ENCODE results near the gene SLC22A15. TPM values are rescaled to one million over a fixed set of nuclear protein-coding genes. Genes with fewer than 3 reads are reported as not detected.

SLC22A15 gene
- total RNA-seq, 4 donors from 2014 or later = 1.8 to 2.8 (median 2.3) TPM

- no peaks in the 10 kb centered on the region for H3K27me3 ChIP-seq
- no peak overlapping the region for H3K27ac ChIP-seq (replicated peaks in 1 of 4)
- no peak overlapping the region for H3K4me3 ChIP-seq
- TF ChIP-seq POLR2AphosphoS5 (IDR thresholded peaks at IDR 0.05) (no peak), POLR2A (IDR thresholded peaks at IDR 0.05; ENCODE audit: low read depth) (no peak), EP300 (IDR thresholded peaks at IDR 0.05) (no peak)
- TF ChIP-seq, protein P1, sequence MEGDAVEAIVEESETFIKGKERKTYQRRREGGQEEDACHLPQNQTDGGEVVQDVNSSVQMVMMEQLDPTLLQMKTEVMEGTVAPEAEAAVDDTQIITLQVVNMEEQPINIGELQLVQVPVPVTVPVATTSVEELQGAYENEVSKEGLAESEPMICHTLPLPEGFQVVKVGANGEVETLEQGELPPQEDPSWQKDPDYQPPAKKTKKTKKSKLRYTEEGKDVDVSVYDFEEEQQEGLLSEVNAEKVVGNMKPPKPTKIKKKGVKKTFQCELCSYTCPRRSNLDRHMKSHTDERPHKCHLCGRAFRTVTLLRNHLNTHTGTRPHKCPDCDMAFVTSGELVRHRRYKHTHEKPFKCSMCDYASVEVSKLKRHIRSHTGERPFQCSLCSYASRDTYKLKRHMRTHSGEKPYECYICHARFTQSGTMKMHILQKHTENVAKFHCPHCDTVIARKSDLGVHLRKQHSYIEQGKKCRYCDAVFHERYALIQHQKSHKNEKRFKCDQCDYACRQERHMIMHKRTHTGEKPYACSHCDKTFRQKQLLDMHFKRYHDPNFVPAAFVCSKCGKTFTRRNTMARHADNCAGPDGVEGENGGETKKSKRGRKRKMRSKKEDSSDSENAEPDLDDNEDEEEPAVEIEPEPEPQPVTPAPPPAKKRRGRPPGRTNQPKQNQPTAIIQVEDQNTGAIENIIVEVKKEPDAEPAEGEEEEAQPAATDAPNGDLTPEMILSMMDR (IDR thresholded peaks at IDR 0.05) = no peak
- no peaks in the 10 kb centered on the region for H3K36me3 ChIP-seq
- 79% methylated on average over 6 of the region's 6 CpGs for WGBS
- H3K4me1 ChIP-seq = no peaks in the 10 kb centered on the region
- intact Hi-C loops (cut with DNase I) = no loop called here
- no peak for DNase-seq (ENCODE audit: extremely low spot score)
- H3K9me3 ChIP-seq = no peaks in the 10 kb centered on the region
Observed at GRCh38 chr1:115939455-115939854, 36.9 kb upstream of the SLC22A15 start.

GRCh38 chr1:115946116-115946515 is 30.2 kb upstream of the SLC22A15 start:
- H3K9me3 ChIP-seq = no peaks in the 10 kb centered on the region
- intact Hi-C loops (cut with DNase I) = no loop called here
- H3K27me3 ChIP-seq = peaks cover 0 to 4% (median 0%) of the 10 kb centered on the region in 4 donors
- no peaks in the 10 kb centered on the region for H3K4me1 ChIP-seq
- 76% methylated on average over 3 of the region's 3 CpGs for WGBS
- no peak overlapping the region for H3K4me3 ChIP-seq
- no peak for DNase-seq (ENCODE audit: extremely low spot score)
- H3K27ac ChIP-seq (replicated peaks in 1 of 4) = no peak overlapping the region
- no peak for TF ChIP-seq POLR2A (IDR thresholded peaks at IDR 0.05; ENCODE audit: low read depth)
- TF ChIP-seq POLR2AphosphoS5 (IDR thresholded peaks at IDR 0.05) = no peak
- TF ChIP-seq, protein P1 (IDR thresholded peaks at IDR 0.05) = no peak
- TF ChIP-seq EP300 (IDR thresholded peaks at IDR 0.05) = no peak
- H3K36me3 ChIP-seq = no peaks in the 10 kb centered on the region

- intact Hi-C loops (cut with DNase I) = no loop called here
- TF ChIP-seq EP300 (IDR thresholded peaks at IDR 0.05) (no peak), POLR2AphosphoS5 (IDR thresholded peaks at IDR 0.05) (no peak), POLR2A (IDR thresholded peaks at IDR 0.05; ENCODE audit: low read depth) (no peak)
- TF ChIP-seq, protein P1 (IDR thresholded peaks at IDR 0.05) = no peak
- no peak for DNase-seq (ENCODE audit: extremely low spot score)
- H3K4me3 ChIP-seq = no peak overlapping the region
- 73% methylated on average over 2 of the region's 2 CpGs for WGBS
- no peaks in the 10 kb centered on the region for H3K36me3 ChIP-seq
- H3K4me1 ChIP-seq = no peaks in the 10 kb centered on the region
- H3K27ac ChIP-seq (replicated peaks in 1 of 4) = no peak overlapping the region
- peaks cover 0 to 4% (median 0%) of the 10 kb centered on the region in 4 donors for H3K27me3 ChIP-seq
- no peaks in the 10 kb centered on the region for H3K9me3 ChIP-seq
Observed at GRCh38 chr1:115949156-115949555, 27.2 kb upstream of the SLC22A15 start.

- no peaks in the 10 kb centered on the region for H3K4me1 ChIP-seq
- H3K27me3 ChIP-seq = peaks cover 0 to 4% (median 0%) of the 10 kb centered on the region in 4 donors
- no peak overlapping the region for H3K4me3 ChIP-seq
- no peak for DNase-seq (ENCODE audit: extremely low spot score)
- TF ChIP-seq EP300 (IDR thresholded peaks at IDR 0.05) = no peak
- TF ChIP-seq, protein P1 (IDR thresholded peaks at IDR 0.05) = no peak
- TF ChIP-seq POLR2A (IDR thresholded peaks at IDR 0.05; ENCODE audit: low read depth) = no peak
- no peak for TF ChIP-seq POLR2AphosphoS5 (IDR thresholded peaks at IDR 0.05)
- H3K36me3 ChIP-seq = no peaks in the 10 kb centered on the region
- intact Hi-C loops (cut with DNase I) = no loop called here
- H3K9me3 ChIP-seq = no peaks in the 10 kb centered on the region
- no peak overlapping the region for H3K27ac ChIP-seq (replicated peaks in 1 of 4)
Observed at GRCh38 chr1:115951560-115951959, 24.8 kb upstream of the SLC22A15 start.

GRCh38 chr1:115952547-115952946 is 23.8 kb upstream of the SLC22A15 start:
- no peak for DNase-seq (ENCODE audit: extremely low spot score)
- intact Hi-C loops (cut with DNase I) = no loop called here
- no peaks in the 10 kb centered on the region for H3K9me3 ChIP-seq

More at GRCh38 chr1:115952547-115952946, 23.8 kb upstream of the SLC22A15 start:
- 0% methylated on average over 1 of the region's 1 CpG for WGBS
- Histone ChIP-seq H3K27me3 (peaks cover 0 to 4% (median 0%) of the 10 kb centered on the region in 4 donors), H3K4me1 (no peaks in the 10 kb centered on the region), H3K36me3 (no peaks in the 10 kb centered on the region), H3K4me3 (no peak overlapping the region), H3K27ac (replicated peaks in 1 of 4) (no peak overlapping the region)
- TF ChIP-seq POLR2A (IDR thresholded peaks at IDR 0.05; ENCODE audit: low read depth) (no peak), EP300 (IDR thresholded peaks at IDR 0.05) (no peak), POLR2AphosphoS5 (IDR thresholded peaks at IDR 0.05) (no peak)
- TF ChIP-seq, protein P1 (IDR thresholded peaks at IDR 0.05) = no peak

Measured in esophagus muscularis mucosa (tissue), 4 donors.